Superior temporal gyrus (tissue), 1 donor: ENCODE data around the gene FNDC7.
"Not testable (repeated sequence)": the region's sequence is repeated elsewhere in the genome, so short reads cannot be mapped to it uniquely, and the experiment has no call there.

Source experiments
- DNase-seq: peaks from one replicate; pipeline ENCODE4 v3.0.0-alpha.2; 2016; ENCODE audit errors: extremely low spot score

The FNDC7 gene

DNA sequence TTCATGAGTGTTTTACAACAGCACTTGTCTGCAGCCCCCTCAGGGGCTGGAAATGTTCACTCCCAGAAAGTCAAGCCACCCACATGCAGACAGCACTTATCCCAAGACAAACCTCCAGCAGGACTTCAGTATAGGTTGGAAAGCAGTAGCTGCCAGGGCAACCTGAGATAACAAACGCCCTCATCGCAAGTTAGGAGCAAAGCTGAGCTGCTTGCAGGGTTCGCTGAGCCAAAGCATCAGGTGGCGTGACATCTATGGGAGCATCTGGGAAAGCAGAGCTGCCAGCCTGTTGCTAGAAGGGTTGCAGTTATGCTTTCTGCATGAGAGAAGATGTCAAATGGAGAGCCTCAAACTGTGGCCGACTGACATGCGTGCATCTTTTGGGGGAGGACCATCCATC lies 29.5 kb downstream of the FNDC7 start:
- DNase-seq = no peak

- no peak for DNase-seq
These were observed 33.3 kb downstream of the FNDC7 start for GRCh38 chr1:108745980-108746381.

DNA sequence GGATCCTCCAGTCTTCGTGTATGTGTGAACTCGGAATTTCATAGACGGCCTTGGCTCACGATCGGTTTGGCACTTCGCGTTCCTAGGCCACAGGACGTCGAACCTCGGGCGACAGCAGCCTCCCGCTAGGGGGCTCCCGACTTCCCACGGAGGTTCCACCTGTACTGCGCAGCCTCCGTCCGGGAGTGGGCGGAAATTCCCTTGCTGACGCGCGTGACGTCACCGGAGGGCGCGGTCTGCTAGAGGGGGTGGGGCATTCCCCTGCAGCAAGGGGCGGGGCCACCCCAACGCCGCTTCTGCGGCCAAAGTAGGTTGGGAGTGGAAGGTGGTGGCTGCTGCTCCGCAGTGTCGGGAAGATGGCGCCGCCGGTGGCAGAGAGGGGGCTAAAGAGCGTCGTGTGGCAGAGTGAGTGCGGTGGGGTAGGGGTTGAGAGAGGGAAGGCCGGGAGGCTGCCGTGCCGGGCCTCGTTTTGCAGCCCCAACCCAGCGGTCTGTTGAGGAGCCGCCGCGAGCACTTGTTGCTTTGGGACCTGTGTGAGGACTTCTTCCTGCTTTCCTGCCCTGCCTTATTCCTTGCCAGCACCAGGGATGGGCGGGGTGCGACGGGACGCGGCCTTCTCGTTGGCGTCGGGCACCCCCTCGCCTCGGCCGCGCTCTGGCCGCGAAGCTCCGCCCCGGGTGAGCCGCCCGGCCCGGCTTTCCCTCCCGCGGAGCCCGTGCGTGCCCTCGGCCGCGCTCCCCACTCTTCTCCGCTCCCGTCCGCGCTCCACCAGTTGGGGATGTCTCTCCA lies 33.9 kb downstream of the FNDC7 start, which contains the start of gene STXBP3:
Gene STXBP3 (plus strand): TSS at position 293 of the 789 bp plus-strand sequence. CDS start 64 bp downstream, at position 357.
- DNase-seq = peak; percentile 99

GRCh38 chr1:108747171-108747850 lies 34.6 kb downstream of the FNDC7 start:
- DNase-seq = peak; percentile 83

GRCh38 chr1:108747898-108748297 lies 35.2 kb downstream of the FNDC7 start:
- DNase-seq = no peak

DNA sequence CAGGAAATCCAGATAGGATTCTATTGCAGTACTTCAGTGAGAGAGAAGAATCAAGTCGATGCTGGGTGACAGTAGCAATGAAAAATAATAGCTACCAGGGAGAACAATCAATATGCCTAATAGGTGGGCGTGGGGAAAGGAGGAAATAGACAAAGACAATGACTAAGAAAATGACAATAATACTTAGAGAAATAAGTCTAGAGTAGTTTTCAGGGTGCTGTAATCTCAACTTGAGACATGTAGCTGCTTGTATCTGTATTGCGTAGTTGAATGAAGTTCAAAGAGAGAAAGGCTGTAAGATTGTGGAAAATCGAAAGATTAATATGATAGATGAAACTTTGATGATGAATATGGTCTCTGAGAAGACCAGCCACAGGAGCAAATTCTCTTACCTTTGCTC lies 36.4 kb downstream of the FNDC7 start:
- no peak for DNase-seq

GRCh38 chr1:108750476-108751181 lies 37.9 kb downstream of the FNDC7 start:
- no peak for DNase-seq

DNA sequence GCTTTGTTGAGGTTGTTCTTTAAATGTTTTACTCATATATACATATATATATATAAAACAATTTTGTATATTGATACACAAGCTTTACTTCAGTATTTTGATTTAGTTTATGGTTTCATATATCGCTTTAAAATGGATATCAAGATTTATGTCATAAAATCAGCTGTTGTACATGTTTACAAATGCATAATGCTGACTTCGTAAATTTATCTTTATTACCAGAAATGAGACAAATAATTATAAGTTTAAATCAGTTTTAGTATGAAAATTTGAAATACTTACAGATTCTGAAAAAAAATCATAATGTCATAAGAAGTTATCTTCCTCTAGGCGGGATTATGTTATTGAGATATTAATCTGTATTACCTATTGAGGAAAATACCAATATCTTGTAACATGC lies 40.7 kb downstream of the FNDC7 start:
- no peak for DNase-seq

DNA sequence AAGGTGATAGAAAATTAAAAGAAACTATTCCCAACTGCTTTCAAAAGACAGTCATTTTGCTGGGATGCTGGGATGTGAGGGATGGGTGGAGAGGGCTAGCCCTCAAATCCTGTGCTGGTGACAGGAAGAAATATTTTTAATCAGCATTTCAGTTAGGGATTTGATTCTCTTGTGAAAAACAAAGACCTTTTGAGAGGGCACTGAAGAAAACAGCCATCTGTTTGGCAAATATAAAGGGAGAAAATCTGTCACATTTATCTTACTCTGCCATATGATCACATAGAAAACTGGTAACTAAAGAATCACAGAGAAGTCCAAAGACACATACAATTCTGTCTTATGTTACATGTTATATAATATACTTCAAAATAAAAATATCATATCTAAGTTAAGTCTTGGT lies 46.1 kb downstream of the FNDC7 start:
- DNase-seq = peak; percentile 72

DNA sequence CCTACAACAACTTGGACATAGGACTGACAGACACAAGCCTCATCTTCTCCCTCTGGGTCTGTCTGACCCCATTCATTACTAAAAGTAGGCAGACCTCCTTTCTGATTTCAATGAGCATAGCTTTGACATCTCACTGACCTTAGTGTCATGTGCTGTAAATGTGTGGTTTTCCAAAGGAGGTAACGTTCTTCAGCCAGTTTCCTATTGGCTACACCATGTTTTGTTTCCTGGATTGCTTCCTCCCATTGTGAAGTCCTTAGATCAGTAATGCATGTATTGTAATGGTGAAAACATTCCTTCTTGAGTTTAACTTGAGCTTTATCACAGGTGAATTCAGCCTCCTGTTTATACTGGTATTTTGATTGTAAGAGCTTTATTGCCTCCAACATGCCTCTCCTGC lies 54.4 kb downstream of the FNDC7 start:
- no peak for DNase-seq

- no peak for DNase-seq
These were observed 55.0 kb downstream of the FNDC7 start for GRCh38 chr1:108767708-108768107.

- no peak for DNase-seq
These were observed 65.1 kb downstream of the FNDC7 start for GRCh38 chr1:108777839-108778238.

GRCh38 chr1:108779455-108779854 lies 66.7 kb downstream of the FNDC7 start:
- no peak for DNase-seq

DNA sequence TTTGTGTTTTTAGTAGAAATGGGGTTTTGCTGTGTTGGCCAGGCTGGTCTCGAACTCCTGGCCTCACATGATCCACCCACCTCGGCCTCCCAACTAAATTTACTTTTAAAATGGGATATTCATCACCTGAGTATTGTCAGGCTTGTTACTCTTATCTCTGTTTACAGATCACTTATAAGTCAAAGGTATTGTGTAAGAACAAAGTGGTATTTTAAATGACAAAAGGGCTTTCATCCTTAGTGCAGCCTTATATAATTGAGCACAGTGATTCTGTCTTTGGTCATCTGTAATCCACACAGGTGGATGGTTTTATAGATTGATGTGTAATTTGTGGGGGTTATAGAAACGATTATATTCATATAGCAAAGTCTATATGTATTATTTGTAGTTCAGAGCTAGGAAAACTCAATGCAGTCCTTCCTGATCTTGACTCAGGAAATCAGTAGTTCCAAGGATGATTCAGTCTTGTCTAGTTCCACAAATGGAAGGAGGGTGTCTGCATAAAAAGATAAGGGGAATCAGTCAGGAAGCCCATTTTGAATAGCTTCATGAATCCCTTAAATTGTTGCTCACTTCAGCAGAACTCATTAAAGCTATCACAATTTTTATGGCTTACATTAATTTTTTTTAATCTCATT lies 68.3 kb downstream of the FNDC7 start:
- DNase-seq = no peak

DNA sequence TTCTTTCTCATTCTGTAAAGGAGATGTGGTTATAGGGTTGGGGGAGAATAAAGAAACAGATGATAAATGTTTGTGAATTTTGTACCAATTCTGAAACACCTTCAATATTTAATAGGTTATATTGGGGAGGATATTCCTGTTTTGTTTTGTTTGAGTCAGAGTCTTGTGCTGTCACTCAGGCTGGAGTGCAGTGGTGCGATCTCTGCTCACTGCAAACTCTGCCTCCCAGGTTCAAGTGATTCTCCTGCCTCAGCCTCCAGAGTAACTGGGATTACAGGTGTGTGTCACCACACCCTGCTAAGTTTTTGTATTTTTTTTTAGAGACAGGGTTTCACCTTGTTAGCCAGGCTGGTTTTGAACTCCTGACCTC lies 68.9 kb downstream of the FNDC7 start:
- not testable (repeated sequence) for DNase-seq

- no peak for DNase-seq
These were observed 72.6 kb downstream of the FNDC7 start for GRCh38 chr1:108785264-108785663.

- DNase-seq = no peak
These were observed 73.2 kb downstream of the FNDC7 start for GRCh38 chr1:108785880-108786279.

- no peak for DNase-seq
These were observed 79.1 kb downstream of the FNDC7 start for GRCh38 chr1:108791790-108792189.
